Measurements from ENCODE around the gene YWHAG.
A peak's percentile ranks its signal among the peaks of the same experiment; 100 is the strongest.
"Not testable (repeated sequence)": the region's sequence is repeated elsewhere in the genome, so short reads cannot be mapped to it uniquely, and the experiment has no call there.

Gene YWHAG

GRCh38 chr7:76292911-76293310 is 65.9 kb downstream of the YWHAG start:
- not testable (repeated sequence) for DNase-seq

GRCh38 chr7:76292213-76292573 is 66.6 kb downstream of the YWHAG start:
- DNase-seq, result no peak

GRCh38 chr7:76291351-76292212 is 67.2 kb downstream of the YWHAG start:
- peak; percentile 94 for DNase-seq

- not testable (repeated sequence) for DNase-seq
Observed at GRCh38 chr7:76290847-76291350, 67.9 kb downstream of the YWHAG start.

GRCh38 chr7:76286842-76287403 is 71.9 kb downstream of the YWHAG start:
- no peak for DNase-seq

GRCh38 chr7:76285604-76286374 is 73.0 kb downstream of the YWHAG start:
- DNase-seq, result no peak

- no peak for DNase-seq
Observed at GRCh38 chr7:76283254-76284159, 75.3 kb downstream of the YWHAG start.

GRCh38 chr7:76282344-76283253 is 76.2 kb downstream of the YWHAG start:
- DNase-seq, result peak; percentile 50

- no peak for DNase-seq
Observed at GRCh38 chr7:76281706-76282343, 77.0 kb downstream of the YWHAG start.

GRCh38 chr7:76281006-76281705 is 77.6 kb downstream of the YWHAG start:
- no peak for DNase-seq

- no peak for DNase-seq
Observed at GRCh38 chr7:76280408-76280807, 78.4 kb downstream of the YWHAG start.

- no peak for DNase-seq
Observed at GRCh38 chr7:76278540-76278939, 80.3 kb downstream of the YWHAG start.

All from retina (tissue), 1 donor.